ENCODE data around the gene SPATS1.

DNA sequence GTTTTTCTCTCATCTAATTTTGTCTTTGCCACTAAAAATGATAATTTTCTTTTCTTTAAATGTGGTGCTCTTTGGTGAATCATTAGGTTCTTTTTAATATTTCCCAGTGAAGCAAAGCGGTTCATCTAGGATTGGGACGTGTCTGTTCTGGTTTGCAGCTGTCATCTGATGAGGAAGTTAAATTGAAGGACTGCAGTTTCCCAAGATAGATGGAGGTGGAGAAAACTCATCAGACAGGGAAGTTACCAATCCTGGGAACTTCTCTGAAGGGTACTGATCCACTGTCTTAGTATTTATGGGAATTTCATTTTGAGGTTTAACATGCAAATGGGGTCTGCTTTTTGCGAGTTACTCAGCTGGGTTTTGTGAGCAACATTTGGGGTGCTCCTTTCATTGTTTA lies 26.9 kb upstream of the SPATS1 start:
- no peak for TF ChIP-seq CTCF (conservative IDR thresholded peaks at IDR 0.05; ENCODE audit: low read length)
- no peak for TF ChIP-seq EZH2phosphoT487 (IDR thresholded peaks at IDR 0.05; ENCODE audit: borderline replicate concordance)

Measured in Loucy (cell line).